K562 (cell line): ENCODE data around the gene FOSL1. TPM values are rescaled to one million over a fixed set of nuclear protein-coding genes. Genes with fewer than 3 reads are reported as not detected.

ENCODE experiments used
- BRD9 ChIP-seq: fragments of 450-650 bp; IDR thresholded peaks from 2 replicates; pipeline ENCODE4 v1.6.1; 2018; ENCODE audit warnings: low read depth; ENCODE audit not compliant: partially characterized antibody
- CGGBP1 ChIP-seq: fragments of 250-450 bp; sonication (Bioruptor Pico); IDR thresholded peaks from 2 replicates; pipeline ENCODE4 v1.9.0; 2021; ENCODE audit warnings: mild to moderate bottlenecking
- CXXC5 ChIP-seq: fragments of 250-450 bp; sonication (Bioruptor Pico); IDR thresholded peaks from 2 replicates; pipeline ENCODE4 v1.8.0; 2022; ENCODE audit warnings: inconsistent platforms, mild to moderate bottlenecking, moderate library complexity
- EGR1 ChIP-seq: fragments of 450-650 bp; conservative IDR thresholded peaks from 2 replicates; pipeline ENCODE4 v1.6.1; 2017; ENCODE audit warnings: mild to moderate bottlenecking
- KDM5B ChIP-seq: fragments of 200-600 bp; sonication (generic); IDR thresholded peaks from 2 replicates; pipeline ENCODE4 v1.6.1; 2012; ENCODE audit warnings: low read depth, mild to moderate bottlenecking, moderate library complexity, low read length, control low read depth, inconsistent platforms; ENCODE audit not compliant: insufficient replicate concordance
- KLF6 ChIP-seq: fragments of 250-450 bp; sonication (Bioruptor Pico); IDR thresholded peaks from 2 replicates; pipeline ENCODE4 v1.4.0; 2020; ENCODE audit warnings: mild to moderate bottlenecking, moderate library complexity, borderline replicate concordance
- MCM5 ChIP-seq: fragments of 450-650 bp; IDR thresholded peaks from 2 replicates; pipeline ENCODE4 v1.6.1; 2016; ENCODE audit warnings: low read depth
- NELFE ChIP-seq: IDR thresholded peaks from 2 replicates; pipeline ENCODE4 v1.6.1; 2011; ENCODE audit warnings: mild to moderate bottlenecking; ENCODE audit not compliant: insufficient read depth, insufficient read length
- PYGO2 ChIP-seq: fragments of 450-650 bp; IDR thresholded peaks from 2 replicates; pipeline ENCODE4 v1.6.1; 2016; ENCODE audit warnings: mild to moderate bottlenecking, missing genetic modification characterization, moderate library complexity, missing compliant biosample characterization
- RBFOX2 ChIP-seq: fragments of 200-400 bp; formaldehyde crosslinking; IDR thresholded peaks from 2 replicates; pipeline ENCODE4 v1.6.1; 2017; ENCODE audit warnings: low read depth, mild to moderate bottlenecking, low read length, moderate library complexity
- RCOR1 ChIP-seq, 2 experiments: IDR thresholded peaks; 2 replicates each; pipeline ENCODE4 v1.6.1; 2012; ENCODE audit warnings: low read depth in 2 of 2, low read length in 2 of 2, borderline replicate concordance in 1 of 2, improper control_type of control experiment in 1 of 2
- STAT5A ChIP-seq: IDR thresholded peaks from 2 replicates; pipeline ENCODE4 v1.6.1; 2012; ENCODE audit warnings: low read length, inconsistent platforms, borderline replicate concordance
- TAL1 ChIP-seq: fragments of 450-650 bp; IDR thresholded peaks from 2 replicates; pipeline ENCODE4 v1.6.1; 2016; ENCODE audit warnings: mild to moderate bottlenecking
- ZFP30 ChIP-seq: fragments of 250-450 bp; sonication (Bioruptor Pico); IDR thresholded peaks from 2 replicates; pipeline ENCODE4 v1.8.0; 2022; ENCODE audit warnings: moderate library complexity, mild to moderate bottlenecking, inconsistent platforms, borderline replicate concordance
- ZNF124 ChIP-seq: sonication (generic); formaldehyde crosslinking; IDR thresholded peaks from 2 replicates; pipeline ENCODE4 v1.8.1; 2022; ENCODE audit warnings: missing genetic modification reagents
- polyA plus RNA-seq, 8 experiments: library from polyadenylated mRNA; depleted of rRNA in 4 of 8; stranded (reverse) in 5 of 8; unstranded in 3 of 8; fragments of >200 nt; fragmentation: Nextera tagmentation in 2 of 8; fragmentation: Illumina TruSeq in 1 of 8; extraction: Ambion mirVana in 2 of 8; extraction: Trizol in 1 of 8; gene quantifications; 2 replicates each; pipeline versions ENCODE4 v1.2.1 to v1.2.3, GENCODE V29; 2011 to 2014; ENCODE audit warnings: inconsistent platforms in 1 of 8, missing spikeins in 1 of 8
- total RNA-seq, 7 experiments: library from RNA; depleted of rRNA in 6 of 7; stranded (reverse); fragments of >200 nt in 6 of 7; fragmentation: Illumina TruSeq in 2 of 7; extraction: Trizol in 2 of 7; gene quantifications; 2 replicates each; pipeline versions ENCODE4 v1.2.1 to v1.2.3, GENCODE V29; 2011 to 2021; ENCODE audit warnings: low replicate concordance in 1 of 7
- TF ChIP-seq, protein P1 (sequence below): sonication (generic); formaldehyde crosslinking; IDR thresholded peaks from 2 replicates; pipeline ENCODE4 v1.8.0; 2022; ENCODE audit warnings: missing genetic modification reagents, mild to moderate bottlenecking, borderline replicate concordance
- TF ChIP-seq, protein P2 (sequence below): conservative IDR thresholded peaks from 2 replicates; pipeline ENCODE4 v1.6.1; 2011; ENCODE audit warnings: low read depth, mild to moderate bottlenecking, low read length; ENCODE audit not compliant: control insufficient read depth
- TF ChIP-seq, protein P3 (sequence below): fragments of 250-450 bp; sonication (Bioruptor Pico); IDR thresholded peaks from 2 replicates; pipeline ENCODE4 v1.4.0; 2020

The FOSL1 gene
- total and polyA plus RNA-seq, 9 of the 15 experiments (the other 6 are each of a cell fraction or from before 2014, with no cell fraction given): 3.5 to 39.6 (median 10.0) TPM

- TF ChIP-seq STAT5A: no peak
- TF ChIP-seq ZFP30 (CRISPR knock-in tag): no peak
- TF ChIP-seq PYGO2: no peak
- no peak for TF ChIP-seq TAL1
- no peak for TF ChIP-seq BRD9
- TF ChIP-seq MCM5: no peak
- TF ChIP-seq CGGBP1: no peak
- no peak for TF ChIP-seq ZNF124 (CRISPR knock-in tag)
- no peak; a peak in 1 of 4 replicates for TF ChIP-seq RCOR1 (IDR thresholded peaks at IDR 0.05; ENCODE audit: borderline replicate concordance in 1 of 2, low read depth in 2 of 2, low read length in 2 of 2)
- peak; percentile 93 for TF ChIP-seq CXXC5
- TF ChIP-seq, protein P1, sequence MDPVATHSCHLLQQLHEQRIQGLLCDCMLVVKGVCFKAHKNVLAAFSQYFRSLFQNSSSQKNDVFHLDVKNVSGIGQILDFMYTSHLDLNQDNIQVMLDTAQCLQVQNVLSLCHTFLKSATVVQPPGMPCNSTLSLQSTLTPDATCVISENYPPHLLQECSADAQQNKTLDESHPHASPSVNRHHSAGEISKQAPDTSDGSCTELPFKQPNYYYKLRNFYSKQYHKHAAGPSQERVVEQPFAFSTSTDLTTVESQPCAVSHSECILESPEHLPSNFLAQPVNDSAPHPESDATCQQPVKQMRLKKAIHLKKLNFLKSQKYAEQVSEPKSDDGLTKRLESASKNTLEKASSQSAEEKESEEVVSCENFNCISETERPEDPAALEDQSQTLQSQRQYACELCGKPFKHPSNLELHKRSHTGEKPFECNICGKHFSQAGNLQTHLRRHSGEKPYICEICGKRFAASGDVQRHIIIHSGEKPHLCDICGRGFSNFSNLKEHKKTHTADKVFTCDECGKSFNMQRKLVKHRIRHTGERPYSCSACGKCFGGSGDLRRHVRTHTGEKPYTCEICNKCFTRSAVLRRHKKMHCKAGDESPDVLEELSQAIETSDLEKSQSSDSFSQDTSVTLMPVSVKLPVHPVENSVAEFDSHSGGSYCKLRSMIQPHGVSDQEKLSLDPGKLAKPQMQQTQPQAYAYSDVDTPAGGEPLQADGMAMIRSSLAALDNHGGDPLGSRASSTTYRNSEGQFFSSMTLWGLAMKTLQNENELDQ (CRISPR knock-in tag): no peak
- TF ChIP-seq KDM5B: peak; percentile 97
- TF ChIP-seq NELFE: peak; percentile 41
- TF ChIP-seq, protein P2, sequence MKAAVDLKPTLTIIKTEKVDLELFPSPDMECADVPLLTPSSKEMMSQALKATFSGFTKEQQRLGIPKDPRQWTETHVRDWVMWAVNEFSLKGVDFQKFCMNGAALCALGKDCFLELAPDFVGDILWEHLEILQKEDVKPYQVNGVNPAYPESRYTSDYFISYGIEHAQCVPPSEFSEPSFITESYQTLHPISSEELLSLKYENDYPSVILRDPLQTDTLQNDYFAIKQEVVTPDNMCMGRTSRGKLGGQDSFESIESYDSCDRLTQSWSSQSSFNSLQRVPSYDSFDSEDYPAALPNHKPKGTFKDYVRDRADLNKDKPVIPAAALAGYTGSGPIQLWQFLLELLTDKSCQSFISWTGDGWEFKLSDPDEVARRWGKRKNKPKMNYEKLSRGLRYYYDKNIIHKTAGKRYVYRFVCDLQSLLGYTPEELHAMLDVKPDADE: peak; percentile 82; the same call in 1 of the 2 replicates
- no peak for TF ChIP-seq KLF6 (CRISPR knock-in tag)
- TF ChIP-seq EGR1: peak; percentile 82
- peak; percentile 93 for TF ChIP-seq RBFOX2
- TF ChIP-seq, protein P3, sequence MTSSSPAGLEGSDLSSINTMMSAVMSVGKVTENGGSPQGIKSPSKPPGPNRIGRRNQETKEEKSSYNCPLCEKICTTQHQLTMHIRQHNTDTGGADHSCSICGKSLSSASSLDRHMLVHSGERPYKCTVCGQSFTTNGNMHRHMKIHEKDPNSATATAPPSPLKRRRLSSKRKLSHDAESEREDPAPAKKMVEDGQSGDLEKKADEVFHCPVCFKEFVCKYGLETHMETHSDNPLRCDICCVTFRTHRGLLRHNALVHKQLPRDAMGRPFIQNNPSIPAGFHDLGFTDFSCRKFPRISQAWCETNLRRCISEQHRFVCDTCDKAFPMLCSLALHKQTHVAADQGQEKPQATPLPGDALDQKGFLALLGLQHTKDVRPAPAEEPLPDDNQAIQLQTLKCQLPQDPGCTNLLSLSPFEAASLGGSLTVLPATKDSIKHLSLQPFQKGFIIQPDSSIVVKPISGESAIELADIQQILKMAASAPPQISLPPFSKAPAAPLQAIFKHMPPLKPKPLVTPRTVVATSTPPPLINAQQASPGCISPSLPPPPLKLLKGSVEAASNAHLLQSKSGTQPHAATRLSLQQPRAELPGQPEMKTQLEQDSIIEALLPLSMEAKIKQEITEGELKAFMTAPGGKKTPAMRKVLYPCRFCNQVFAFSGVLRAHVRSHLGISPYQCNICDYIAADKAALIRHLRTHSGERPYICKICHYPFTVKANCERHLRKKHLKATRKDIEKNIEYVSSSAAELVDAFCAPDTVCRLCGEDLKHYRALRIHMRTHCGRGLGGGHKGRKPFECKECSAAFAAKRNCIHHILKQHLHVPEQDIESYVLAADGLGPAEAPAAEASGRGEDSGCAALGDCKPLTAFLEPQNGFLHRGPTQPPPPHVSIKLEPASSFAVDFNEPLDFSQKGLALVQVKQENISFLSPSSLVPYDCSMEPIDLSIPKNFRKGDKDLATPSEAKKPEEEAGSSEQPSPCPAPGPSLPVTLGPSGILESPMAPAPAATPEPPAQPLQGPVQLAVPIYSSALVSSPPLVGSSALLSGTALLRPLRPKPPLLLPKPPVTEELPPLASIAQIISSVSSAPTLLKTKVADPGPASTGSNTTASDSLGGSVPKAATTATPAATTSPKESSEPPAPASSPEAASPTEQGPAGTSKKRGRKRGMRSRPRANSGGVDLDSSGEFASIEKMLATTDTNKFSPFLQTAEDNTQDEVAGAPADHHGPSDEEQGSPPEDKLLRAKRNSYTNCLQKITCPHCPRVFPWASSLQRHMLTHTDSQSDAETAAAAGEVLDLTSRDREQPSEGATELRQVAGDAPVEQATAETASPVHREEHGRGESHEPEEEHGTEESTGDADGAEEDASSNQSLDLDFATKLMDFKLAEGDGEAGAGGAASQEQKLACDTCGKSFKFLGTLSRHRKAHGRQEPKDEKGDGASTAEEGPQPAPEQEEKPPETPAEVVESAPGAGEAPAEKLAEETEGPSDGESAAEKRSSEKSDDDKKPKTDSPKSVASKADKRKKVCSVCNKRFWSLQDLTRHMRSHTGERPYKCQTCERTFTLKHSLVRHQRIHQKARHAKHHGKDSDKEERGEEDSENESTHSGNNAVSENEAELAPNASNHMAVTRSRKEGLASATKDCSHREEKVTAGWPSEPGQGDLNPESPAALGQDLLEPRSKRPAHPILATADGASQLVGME (CRISPR knock-in tag): no peak
These were observed at the start of gene FOSL1 (continued) for GRCh38 chr11:65900125-65900898.
